Gastrocnemius medialis (tissue), 4 donors: ENCODE results near the gene CEP72.
A peak's percentile ranks its signal among the peaks of the same experiment; 100 is the strongest.
"Not testable (repeated sequence)": the region's sequence is repeated elsewhere in the genome, so short reads cannot be mapped to it uniquely, and the experiment has no call there.

ENCODE experiments used
- POLR2A ChIP-seq, 2 donors: fragments of 450-650 bp; IDR thresholded peaks; one replicate each; pipeline ENCODE4 v1.6.1; 2017; ENCODE audit warnings: antibody characterized with exemption in 2 of 2, mild to moderate bottlenecking in 2 of 2, moderate library complexity in 2 of 2
- TF ChIP-seq, protein P1 (sequence below), 5 experiments: fragments of 450-650 bp in 3 of 5; fragments of 200-600 bp in 2 of 5; sonication (generic) in 2 of 5; IDR thresholded peaks in 4 of 5; conservative IDR thresholded peaks in 1 of 5; 1 replicate in 4 of 5; 2 replicates in 1 of 5; pipeline ENCODE4 v1.5.1; 2016 to 2019; ENCODE audit warnings: antibody characterized with exemption in 5 of 5, mild to moderate bottlenecking in 3 of 5, moderate library complexity in 3 of 5

GRCh38 chr5:693271-694041 lies 81.3 kb downstream of the CEP72 start, which contains the start of gene TPPP:
- TF ChIP-seq, protein P1, sequence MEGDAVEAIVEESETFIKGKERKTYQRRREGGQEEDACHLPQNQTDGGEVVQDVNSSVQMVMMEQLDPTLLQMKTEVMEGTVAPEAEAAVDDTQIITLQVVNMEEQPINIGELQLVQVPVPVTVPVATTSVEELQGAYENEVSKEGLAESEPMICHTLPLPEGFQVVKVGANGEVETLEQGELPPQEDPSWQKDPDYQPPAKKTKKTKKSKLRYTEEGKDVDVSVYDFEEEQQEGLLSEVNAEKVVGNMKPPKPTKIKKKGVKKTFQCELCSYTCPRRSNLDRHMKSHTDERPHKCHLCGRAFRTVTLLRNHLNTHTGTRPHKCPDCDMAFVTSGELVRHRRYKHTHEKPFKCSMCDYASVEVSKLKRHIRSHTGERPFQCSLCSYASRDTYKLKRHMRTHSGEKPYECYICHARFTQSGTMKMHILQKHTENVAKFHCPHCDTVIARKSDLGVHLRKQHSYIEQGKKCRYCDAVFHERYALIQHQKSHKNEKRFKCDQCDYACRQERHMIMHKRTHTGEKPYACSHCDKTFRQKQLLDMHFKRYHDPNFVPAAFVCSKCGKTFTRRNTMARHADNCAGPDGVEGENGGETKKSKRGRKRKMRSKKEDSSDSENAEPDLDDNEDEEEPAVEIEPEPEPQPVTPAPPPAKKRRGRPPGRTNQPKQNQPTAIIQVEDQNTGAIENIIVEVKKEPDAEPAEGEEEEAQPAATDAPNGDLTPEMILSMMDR (IDR thresholded peaks at IDR 0.05 in 4 of 5, conservative IDR thresholded peaks at IDR 0.05 in 1 of 5), result not testable (repeated sequence)
- TF ChIP-seq POLR2A (IDR thresholded peaks at IDR 0.05), result peak; percentile 82 to 84
